Bronchial epithelial cell (primary cell): ENCODE data around the gene GPC5. TPM values are rescaled to one million over a fixed set of nuclear protein-coding genes. Genes with fewer than 3 reads are reported as not detected.

Experiments used
- DNase-seq: peaks from one replicate; pipeline ENCODE4 v3.0.0-alpha.2; 2010; ENCODE audit warnings: low read depth
- FAIRE-seq: peaks from 2 replicates; lab custom pipeline; 2011; peaks lifted over from hg19 to GRCh38; lab: Jason Lieb, UNC
- H3K27me3 ChIP-seq: 2 replicates; pipeline ENCODE4 v1.5.1; 2011; ENCODE audit warnings: low read length; ENCODE audit not compliant: control insufficient read depth, insufficient read depth
- H3K36me3 ChIP-seq: 2 replicates; pipeline ENCODE4 v1.5.1; 2011; ENCODE audit warnings: low read length; ENCODE audit not compliant: control insufficient read depth, insufficient read depth
- H3K4me3 ChIP-seq: 2 replicates; pipeline ENCODE4 v1.5.1; 2011; ENCODE audit warnings: mild to moderate bottlenecking, low read depth, low read length, control low read depth
- CTCF ChIP-seq: IDR thresholded peaks from 2 replicates; pipeline ENCODE4 v1.5.1; 2011; ENCODE audit warnings: mild to moderate bottlenecking, moderate library complexity, low read length, control low read depth, inconsistent platforms; ENCODE audit not compliant: insufficient read depth, severe bottlenecking
- total RNA-seq: library from RNA; depleted of rRNA; stranded (reverse); fragments of >200 nt; gene quantifications from 2 replicates; pipeline ENCODE4 v1.2.1, GENCODE V29; 2014

GPC5 gene
- total RNA-seq, 1 donor from 2014 or later, result 1.8 TPM

DNA sequence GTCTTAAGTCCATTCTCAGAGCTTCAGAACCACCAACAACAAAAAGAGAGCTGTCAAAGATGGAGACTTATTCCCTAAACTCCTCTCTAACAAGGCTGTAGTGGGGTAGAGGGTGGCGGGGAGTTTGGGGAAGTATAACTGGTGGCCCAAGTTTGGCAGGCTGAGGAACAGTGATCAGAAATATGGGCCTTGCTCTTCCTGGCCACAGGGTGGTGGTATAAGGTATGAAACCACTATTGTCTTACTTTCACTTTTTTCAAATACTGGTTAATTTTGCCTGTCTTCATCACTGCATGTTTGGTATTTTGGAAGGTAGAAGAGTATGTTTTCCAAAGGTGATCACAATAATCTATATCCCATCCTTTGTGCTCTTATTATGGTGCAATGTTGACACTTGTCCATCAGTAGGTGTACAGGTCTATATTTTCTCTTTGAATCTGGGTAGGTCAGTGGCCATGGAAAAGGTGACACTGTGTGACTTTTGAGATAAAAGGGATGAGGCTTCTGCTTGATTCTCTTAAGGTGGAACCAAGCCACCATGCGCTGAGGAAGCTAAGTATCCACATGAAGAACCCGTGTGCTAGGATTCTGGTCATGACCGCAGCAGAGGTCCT, 23.2 kb upstream of the GPC5 start:
- FAIRE-seq, result no peak
- Histone ChIP-seq H3K36me3 (no peaks in the 10 kb centered on the region), H3K4me3 (no peak overlapping the region), H3K27me3 (no peaks in the 10 kb centered on the region)
- TF ChIP-seq CTCF, result peak; percentile 39
- DNase-seq, result no peak

GRCh38 chr13:91381371-91381770, 17.1 kb upstream of the GPC5 start:
- H3K27me3 ChIP-seq, result no peaks in the 10 kb centered on the region
- TF ChIP-seq CTCF, result no peak
- no peak for FAIRE-seq
- no peak overlapping the region for H3K4me3 ChIP-seq
- no peaks in the 10 kb centered on the region for H3K36me3 ChIP-seq
- DNase-seq, result peak; percentile 25

DNA sequence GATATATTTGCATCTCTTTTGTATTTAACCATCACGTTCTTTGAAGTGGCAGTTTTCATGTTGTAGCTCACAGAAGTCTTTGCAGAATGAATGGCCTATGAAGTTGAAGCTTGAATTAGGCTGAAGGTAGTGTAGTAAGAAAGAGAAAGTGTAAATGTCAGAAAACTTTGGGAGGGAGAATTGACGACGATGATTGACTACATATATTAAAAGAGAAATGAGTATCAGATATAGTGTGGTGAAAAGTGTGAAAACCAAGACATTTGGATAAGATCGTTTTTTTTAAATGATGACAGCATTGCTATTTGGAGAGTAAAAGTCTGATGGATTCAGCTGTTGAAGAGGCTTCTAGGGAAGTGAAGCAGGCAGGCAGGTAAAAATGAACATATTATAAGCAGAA, 14.6 kb upstream of the GPC5 start:
- H3K4me3 ChIP-seq, result no peak overlapping the region
- no peak for FAIRE-seq
- TF ChIP-seq CTCF, result no peak
- DNase-seq, result no peak
- H3K27me3 ChIP-seq, result no peaks in the 10 kb centered on the region
- no peaks in the 10 kb centered on the region for H3K36me3 ChIP-seq

DNA sequence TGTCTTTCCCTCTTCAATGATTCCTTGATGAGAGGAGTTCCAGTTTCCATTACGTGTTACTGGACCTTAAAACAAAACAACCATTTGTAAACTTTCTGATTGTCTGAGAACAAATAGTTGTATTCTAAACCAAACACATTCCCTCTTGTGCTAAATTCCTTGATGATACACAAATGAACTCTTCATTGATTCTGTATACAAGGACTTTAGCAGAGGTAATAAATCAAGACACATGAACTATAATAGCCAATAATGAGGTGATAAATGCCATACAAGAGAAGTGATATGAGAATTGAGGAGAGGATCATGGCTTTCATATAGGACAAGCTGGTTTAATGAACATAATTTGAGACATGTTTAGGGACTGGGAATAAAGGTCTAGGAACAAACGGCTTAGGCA, 13.5 kb upstream of the GPC5 start:
- no peak for TF ChIP-seq CTCF
- FAIRE-seq (no peak), DNase-seq (no peak)
- Histone ChIP-seq H3K4me3 (no peak overlapping the region), H3K36me3 (no peaks in the 10 kb centered on the region), H3K27me3 (no peaks in the 10 kb centered on the region)

DNA sequence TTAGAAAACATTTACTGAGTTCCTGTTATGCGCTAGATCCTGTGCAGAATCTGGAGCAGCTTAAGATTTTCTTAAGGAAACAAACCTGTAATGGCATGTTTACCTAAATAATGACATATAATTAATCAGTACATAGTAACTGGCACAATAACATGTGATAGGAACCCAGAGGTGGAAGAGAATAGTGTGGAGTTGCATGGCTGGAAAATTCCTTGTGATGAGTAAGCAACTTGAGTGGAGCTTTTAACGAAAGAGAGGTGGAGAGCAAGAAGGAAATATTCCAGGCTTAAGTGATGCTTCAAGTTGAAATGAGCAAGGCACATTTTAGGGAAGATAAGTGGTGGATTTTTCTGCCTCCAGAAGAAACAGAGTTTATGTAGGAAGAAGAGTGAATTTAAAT, 9.2 kb upstream of the GPC5 start:
- H3K27me3 ChIP-seq, result no peaks in the 10 kb centered on the region
- H3K4me3 ChIP-seq, result no peak overlapping the region
- DNase-seq (peak; percentile 52), FAIRE-seq (no peak)
- no peak for TF ChIP-seq CTCF
- H3K36me3 ChIP-seq, result no peaks in the 10 kb centered on the region

GRCh38 chr13:91397595-91397994, 826 bp upstream of the GPC5 start:
- Histone ChIP-seq H3K27me3 (peaks cover 17% of the 10 kb centered on the region), H3K36me3 (no peaks in the 10 kb centered on the region), H3K4me3 (no peak overlapping the region)
- DNase-seq (no peak), FAIRE-seq (no peak)
- TF ChIP-seq CTCF, result no peak
